ENCODE results near the gene CPNE4. TPM values are rescaled to one million over a fixed set of nuclear protein-coding genes. Genes with fewer than 3 reads are reported as not detected.
A peak's percentile ranks its signal among the peaks of the same experiment; 100 is the strongest.
"Not testable (repeated sequence)": the region's sequence is repeated elsewhere in the genome, so short reads cannot be mapped to it uniquely, and the experiment has no call there.

The CPNE4 gene
- total RNA-seq = not detected

- Mint-ChIP-seq H3K9me3 (no peaks in the 10 kb centered on the region), H3K27ac (no peak within 1 kb of the TSS), H3K4me1 (peaks cover 4% of the 10 kb centered on the region), H3K4me3 (peak within 1 kb of the TSS; percentile 33), H3K27me3 (peaks cover 68% of the 10 kb centered on the region), H3K36me3 (ENCODE audit: low read depth) (no peaks in the 10 kb centered on the region)
- peak; percentile 66 for ATAC-seq (replicated peaks)
These were observed at the start of gene CPNE4 for GRCh38 chr3:132034486-132035464. TSS of gene CPNE4 (minus strand) at chr3:132035014.

GRCh38 chr3:132083583-132084279 lies 48.9 kb upstream of the CPNE4 start:
- Mint-ChIP-seq H3K27ac (no peak overlapping the region), H3K4me1 (no peaks in the 10 kb centered on the region), H3K4me3 (no peak overlapping the region), H3K9me3 (no peaks in the 10 kb centered on the region), H3K27me3 (no peaks in the 10 kb centered on the region), H3K36me3 (ENCODE audit: low read depth) (no peaks in the 10 kb centered on the region)
- ATAC-seq (replicated peaks) = no peak

GRCh38 chr3:132083159-132083558 lies 48.3 kb upstream of the CPNE4 start:
- no peaks in the 10 kb centered on the region for H3K4me1 Mint-ChIP-seq
- no peak overlapping the region for H3K4me3 Mint-ChIP-seq
- no peaks in the 10 kb centered on the region for H3K9me3 Mint-ChIP-seq
- H3K27me3 Mint-ChIP-seq = no peaks in the 10 kb centered on the region
- no peaks in the 10 kb centered on the region for H3K36me3 Mint-ChIP-seq (ENCODE audit: low read depth)
- H3K27ac Mint-ChIP-seq = no peak overlapping the region
- no peak for ATAC-seq (replicated peaks)

GRCh38 chr3:132079147-132079546 lies 44.3 kb upstream of the CPNE4 start:
- Mint-ChIP-seq H3K4me1 (no peaks in the 10 kb centered on the region), H3K27me3 (no peaks in the 10 kb centered on the region), H3K9me3 (no peaks in the 10 kb centered on the region), H3K36me3 (ENCODE audit: low read depth) (no peaks in the 10 kb centered on the region), H3K4me3 (no peak overlapping the region), H3K27ac (no peak overlapping the region)
- ATAC-seq (replicated peaks) = no peak

GRCh38 chr3:132073771-132074170 lies 39.0 kb upstream of the CPNE4 start:
- H3K4me3 Mint-ChIP-seq = no peak overlapping the region
- H3K27me3 Mint-ChIP-seq = peaks cover 13% of the 10 kb centered on the region
- no peaks in the 10 kb centered on the region for H3K36me3 Mint-ChIP-seq (ENCODE audit: low read depth)
- no peaks in the 10 kb centered on the region for H3K4me1 Mint-ChIP-seq
- ATAC-seq (replicated peaks) = no peak
- peaks cover 7% of the 10 kb centered on the region for H3K9me3 Mint-ChIP-seq
- no peak overlapping the region for H3K27ac Mint-ChIP-seq

- Mint-ChIP-seq H3K27me3 (peaks cover 13% of the 10 kb centered on the region), H3K4me1 (no peaks in the 10 kb centered on the region), H3K36me3 (ENCODE audit: low read depth) (no peaks in the 10 kb centered on the region), H3K4me3 (no peak overlapping the region), H3K27ac (no peak overlapping the region), H3K9me3 (peaks cover 7% of the 10 kb centered on the region)
- no peak for ATAC-seq (replicated peaks)
These were observed 36.2 kb upstream of the CPNE4 start for GRCh38 chr3:132071043-132071442.

GRCh38 chr3:132064114-132064513 lies 29.3 kb upstream of the CPNE4 start:
- H3K27ac Mint-ChIP-seq = no peak overlapping the region
- H3K4me3 Mint-ChIP-seq = no peak overlapping the region
- H3K9me3 Mint-ChIP-seq = peaks cover 3% of the 10 kb centered on the region
- H3K4me1 Mint-ChIP-seq = no peaks in the 10 kb centered on the region
- no peaks in the 10 kb centered on the region for H3K36me3 Mint-ChIP-seq (ENCODE audit: low read depth)
- H3K27me3 Mint-ChIP-seq = peaks cover 14% of the 10 kb centered on the region
- no peak for ATAC-seq (replicated peaks)

- ATAC-seq (replicated peaks) = no peak
- H3K27me3 Mint-ChIP-seq = peaks cover 17% of the 10 kb centered on the region
- H3K36me3 Mint-ChIP-seq (ENCODE audit: low read depth) = no peaks in the 10 kb centered on the region
- H3K27ac Mint-ChIP-seq = no peak overlapping the region
- H3K9me3 Mint-ChIP-seq = no peaks in the 10 kb centered on the region
- no peak overlapping the region for H3K4me3 Mint-ChIP-seq
- no peaks in the 10 kb centered on the region for H3K4me1 Mint-ChIP-seq
These were observed 27.7 kb upstream of the CPNE4 start for GRCh38 chr3:132062535-132062934.

- Mint-ChIP-seq H3K9me3 (no peaks in the 10 kb centered on the region), H3K4me3 (no peak overlapping the region), H3K4me1 (no peaks in the 10 kb centered on the region), H3K27ac (no peak overlapping the region), H3K36me3 (ENCODE audit: low read depth) (no peaks in the 10 kb centered on the region), H3K27me3 (peaks cover 10% of the 10 kb centered on the region)
- ATAC-seq (replicated peaks) = no peak
These were observed 21.1 kb upstream of the CPNE4 start for GRCh38 chr3:132055872-132056271.

GRCh38 chr3:132047209-132047608 lies 12.4 kb upstream of the CPNE4 start:
- H3K9me3 Mint-ChIP-seq = no peaks in the 10 kb centered on the region
- no peaks in the 10 kb centered on the region for H3K4me1 Mint-ChIP-seq
- no peak overlapping the region for H3K4me3 Mint-ChIP-seq
- ATAC-seq (replicated peaks) = no peak
- no peaks in the 10 kb centered on the region for H3K27me3 Mint-ChIP-seq
- no peak overlapping the region for H3K27ac Mint-ChIP-seq
- no peaks in the 10 kb centered on the region for H3K36me3 Mint-ChIP-seq (ENCODE audit: low read depth)

- H3K9me3 Mint-ChIP-seq; H3K36me3 Mint-ChIP-seq (ENCODE audit: low read depth); H3K27ac Mint-ChIP-seq; H3K4me1 Mint-ChIP-seq; H3K4me3 Mint-ChIP-seq; ATAC-seq (replicated peaks): not testable (repeated sequence)
- H3K27me3 Mint-ChIP-seq = peaks cover 10% of the 10 kb centered on the region
These were observed 10.1 kb upstream of the CPNE4 start for GRCh38 chr3:132044874-132045273.

- Mint-ChIP-seq H3K27me3 (peaks cover 14% of the 10 kb centered on the region), H3K27ac (no peak overlapping the region), H3K9me3 (no peaks in the 10 kb centered on the region), H3K36me3 (ENCODE audit: low read depth) (no peaks in the 10 kb centered on the region), H3K4me1 (no peaks in the 10 kb centered on the region), H3K4me3 (no peak overlapping the region)
- no peak for ATAC-seq (replicated peaks)
These were observed 7.9 kb upstream of the CPNE4 start for GRCh38 chr3:132042681-132043080.

- H3K9me3 Mint-ChIP-seq = no peaks in the 10 kb centered on the region
- no peak for ATAC-seq (replicated peaks)
- H3K4me3 Mint-ChIP-seq = no peak overlapping the region
- peaks cover 50% of the 10 kb centered on the region for H3K27me3 Mint-ChIP-seq
- H3K36me3 Mint-ChIP-seq (ENCODE audit: low read depth) = no peaks in the 10 kb centered on the region
- peaks cover 4% of the 10 kb centered on the region for H3K4me1 Mint-ChIP-seq
- no peak overlapping the region for H3K27ac Mint-ChIP-seq
These were observed 3.5 kb upstream of the CPNE4 start for GRCh38 chr3:132038198-132038825.

GRCh38 chr3:132037581-132037980 lies 2.8 kb upstream of the CPNE4 start:
- peaks cover 57% of the 10 kb centered on the region for H3K27me3 Mint-ChIP-seq

More at GRCh38 chr3:132037581-132037980, 2.8 kb upstream of the CPNE4 start:
- ATAC-seq (replicated peaks) = no peak
- Mint-ChIP-seq H3K4me1 (peaks cover 4% of the 10 kb centered on the region), H3K36me3 (ENCODE audit: low read depth) (no peaks in the 10 kb centered on the region), H3K27ac (no peak overlapping the region), H3K4me3 (no peak overlapping the region), H3K9me3 (no peaks in the 10 kb centered on the region)
